Measurements from ENCODE around the gene QKI. TPM values are rescaled to one million over a fixed set of nuclear protein-coding genes. Genes with fewer than 3 reads are reported as not detected.

Gene QKI
- polyA plus RNA-seq, 2 donors: 5.6 to 15.1 TPM

GRCh38 chr6:163487606-163488005 is 73.1 kb downstream of the QKI start:
- Histone ChIP-seq H3K4me1 (ENCODE audit: control insufficient read depth in 2 of 2, insufficient read depth in 2 of 2, low read length in 1 of 2) (no peaks in the 10 kb centered on the region), H3K9me3 (ENCODE audit: control insufficient read depth in 2 of 2, insufficient read depth in 1 of 2, low read depth in 1 of 2, low read length in 1 of 2) (no peaks in the 10 kb centered on the region), H3K27me3 (ENCODE audit: control insufficient read depth in 1 of 2, insufficient read depth in 2 of 2, low read length in 2 of 2) (no peaks in the 10 kb centered on the region), H3K27ac (ENCODE audit: low read depth in 2 of 2, low read length in 1 of 2) (no peak overlapping the region), H3K36me3 (ENCODE audit: control insufficient read depth in 2 of 2, insufficient read depth in 2 of 2, low read length in 1 of 2) (no peaks in the 10 kb centered on the region), H3K4me3 (ENCODE audit: low read depth in 1 of 2, low read length in 2 of 2) (no peak overlapping the region)
- WGBS, 2 donors: 91 to 95% methylated on average over 1 of the region's 1 CpG

- 93 to 100% methylated on average over 1 of the region's 1 CpG for WGBS, 2 donors
- Histone ChIP-seq H3K4me3 (ENCODE audit: low read depth in 1 of 2, low read length in 2 of 2) (no peak overlapping the region), H3K9me3 (ENCODE audit: control insufficient read depth in 2 of 2, insufficient read depth in 1 of 2, low read depth in 1 of 2, low read length in 1 of 2) (no peaks in the 10 kb centered on the region), H3K4me1 (ENCODE audit: control insufficient read depth in 2 of 2, insufficient read depth in 2 of 2, low read length in 1 of 2) (no peaks in the 10 kb centered on the region), H3K27ac (ENCODE audit: low read depth in 2 of 2, low read length in 1 of 2) (no peak overlapping the region), H3K36me3 (ENCODE audit: control insufficient read depth in 2 of 2, insufficient read depth in 2 of 2, low read length in 1 of 2) (no peaks in the 10 kb centered on the region), H3K27me3 (ENCODE audit: control insufficient read depth in 1 of 2, insufficient read depth in 2 of 2, low read length in 2 of 2) (no peaks in the 10 kb centered on the region)
Measured at GRCh38 chr6:163489584-163489983, 75.1 kb downstream of the QKI start.

GRCh38 chr6:163490826-163491577 is 76.5 kb downstream of the QKI start:
- H3K4me1 ChIP-seq (ENCODE audit: control insufficient read depth in 2 of 2, insufficient read depth in 2 of 2, low read length in 1 of 2): no peaks in the 10 kb centered on the region
- no peak overlapping the region for H3K4me3 ChIP-seq (ENCODE audit: low read depth in 1 of 2, low read length in 2 of 2)
- WGBS, 2 donors: 37 to 39% methylated on average over 4 of the region's 4 CpGs
- no peak overlapping the region for H3K27ac ChIP-seq (ENCODE audit: low read depth in 2 of 2, low read length in 1 of 2)
- H3K9me3 ChIP-seq (ENCODE audit: control insufficient read depth in 2 of 2, insufficient read depth in 1 of 2, low read depth in 1 of 2, low read length in 1 of 2): no peaks in the 10 kb centered on the region
- H3K27me3 ChIP-seq (ENCODE audit: control insufficient read depth in 1 of 2, insufficient read depth in 2 of 2, low read length in 2 of 2): no peaks in the 10 kb centered on the region
- H3K36me3 ChIP-seq (ENCODE audit: control insufficient read depth in 2 of 2, insufficient read depth in 2 of 2, low read length in 1 of 2): no peaks in the 10 kb centered on the region

- Histone ChIP-seq H3K27ac (ENCODE audit: low read depth in 2 of 2, low read length in 1 of 2) (no peak overlapping the region), H3K4me1 (ENCODE audit: control insufficient read depth in 2 of 2, insufficient read depth in 2 of 2, low read length in 1 of 2) (no peaks in the 10 kb centered on the region)
Measured at GRCh38 chr6:163491737-163492300, 77.3 kb downstream of the QKI start.

GRCh38 chr6:163494279-163494727 is 79.8 kb downstream of the QKI start:
- H3K36me3 ChIP-seq (ENCODE audit: control insufficient read depth in 2 of 2, insufficient read depth in 2 of 2, low read length in 1 of 2): no peaks in the 10 kb centered on the region
- H3K27me3 ChIP-seq (ENCODE audit: control insufficient read depth in 1 of 2, insufficient read depth in 2 of 2, low read length in 2 of 2): no peaks in the 10 kb centered on the region
- WGBS, 2 donors: 87 to 89% methylated on average over 6 of the region's 6 CpGs
- H3K27ac ChIP-seq (ENCODE audit: low read depth in 2 of 2, low read length in 1 of 2): no peak overlapping the region
- no peaks in the 10 kb centered on the region for H3K9me3 ChIP-seq (ENCODE audit: control insufficient read depth in 2 of 2, insufficient read depth in 1 of 2, low read depth in 1 of 2, low read length in 1 of 2)
- no peaks in the 10 kb centered on the region for H3K4me1 ChIP-seq (ENCODE audit: control insufficient read depth in 2 of 2, insufficient read depth in 2 of 2, low read length in 1 of 2)
- no peak overlapping the region for H3K4me3 ChIP-seq (ENCODE audit: low read depth in 1 of 2, low read length in 2 of 2)

More at GRCh38 chr6:163491737-163492300, 77.3 kb downstream of the QKI start:
- Histone ChIP-seq H3K27me3 (ENCODE audit: control insufficient read depth in 1 of 2, insufficient read depth in 2 of 2, low read length in 2 of 2) (no peaks in the 10 kb centered on the region), H3K36me3 (ENCODE audit: control insufficient read depth in 2 of 2, insufficient read depth in 2 of 2, low read length in 1 of 2) (no peaks in the 10 kb centered on the region), H3K9me3 (ENCODE audit: control insufficient read depth in 2 of 2, insufficient read depth in 1 of 2, low read depth in 1 of 2, low read length in 1 of 2) (no peaks in the 10 kb centered on the region), H3K4me3 (ENCODE audit: low read depth in 1 of 2, low read length in 2 of 2) (no peak overlapping the region)
- WGBS, 2 donors: 80 to 81% methylated on average over 4 of the region's 4 CpGs

GRCh38 chr6:163496205-163496604 is 81.7 kb downstream of the QKI start:
- H3K36me3 ChIP-seq (ENCODE audit: control insufficient read depth in 2 of 2, insufficient read depth in 2 of 2, low read length in 1 of 2): no peaks in the 10 kb centered on the region
- no peaks in the 10 kb centered on the region for H3K4me1 ChIP-seq (ENCODE audit: control insufficient read depth in 2 of 2, insufficient read depth in 2 of 2, low read length in 1 of 2)
- H3K27me3 ChIP-seq (ENCODE audit: control insufficient read depth in 1 of 2, insufficient read depth in 2 of 2, low read length in 2 of 2): no peaks in the 10 kb centered on the region
- H3K4me3 ChIP-seq (ENCODE audit: low read depth in 1 of 2, low read length in 2 of 2): no peak overlapping the region
- no peaks in the 10 kb centered on the region for H3K9me3 ChIP-seq (ENCODE audit: control insufficient read depth in 2 of 2, insufficient read depth in 1 of 2, low read depth in 1 of 2, low read length in 1 of 2)
- H3K27ac ChIP-seq (ENCODE audit: low read depth in 2 of 2, low read length in 1 of 2): no peak overlapping the region
- WGBS, 2 donors: 96 to 100% methylated on average over 1 of the region's 1 CpG

GRCh38 chr6:163500105-163500504 is 85.6 kb downstream of the QKI start:
- 70 to 73% methylated on average over 2 of the region's 2 CpGs for WGBS, 2 donors
- Histone ChIP-seq H3K27ac (ENCODE audit: low read depth in 2 of 2, low read length in 1 of 2) (no peak overlapping the region), H3K36me3 (ENCODE audit: control insufficient read depth in 2 of 2, insufficient read depth in 2 of 2, low read length in 1 of 2) (no peaks in the 10 kb centered on the region), H3K9me3 (ENCODE audit: control insufficient read depth in 2 of 2, insufficient read depth in 1 of 2, low read depth in 1 of 2, low read length in 1 of 2) (no peaks in the 10 kb centered on the region), H3K4me1 (ENCODE audit: control insufficient read depth in 2 of 2, insufficient read depth in 2 of 2, low read length in 1 of 2) (no peaks in the 10 kb centered on the region), H3K4me3 (ENCODE audit: low read depth in 1 of 2, low read length in 2 of 2) (no peak overlapping the region), H3K27me3 (ENCODE audit: control insufficient read depth in 1 of 2, insufficient read depth in 2 of 2, low read length in 2 of 2) (no peaks in the 10 kb centered on the region)

- no peak overlapping the region for H3K4me3 ChIP-seq (ENCODE audit: low read depth in 1 of 2, low read length in 2 of 2)
Measured at GRCh38 chr6:163501026-163501425, 86.5 kb downstream of the QKI start.

GRCh38 chr6:163501439-163501838 is 86.9 kb downstream of the QKI start:
- H3K36me3 ChIP-seq (ENCODE audit: control insufficient read depth in 2 of 2, insufficient read depth in 2 of 2, low read length in 1 of 2): no peaks in the 10 kb centered on the region
- no peaks in the 10 kb centered on the region for H3K4me1 ChIP-seq (ENCODE audit: control insufficient read depth in 2 of 2, insufficient read depth in 2 of 2, low read length in 1 of 2)
- H3K27me3 ChIP-seq (ENCODE audit: control insufficient read depth in 1 of 2, insufficient read depth in 2 of 2, low read length in 2 of 2): no peaks in the 10 kb centered on the region
- 75 to 77% methylated on average over 3 of the region's 3 CpGs for WGBS, 2 donors
- H3K4me3 ChIP-seq (ENCODE audit: low read depth in 1 of 2, low read length in 2 of 2): no peak overlapping the region
- H3K9me3 ChIP-seq (ENCODE audit: control insufficient read depth in 2 of 2, insufficient read depth in 1 of 2, low read depth in 1 of 2, low read length in 1 of 2): no peaks in the 10 kb centered on the region
- H3K27ac ChIP-seq (ENCODE audit: low read depth in 2 of 2, low read length in 1 of 2): no peak overlapping the region

More at GRCh38 chr6:163501026-163501425, 86.5 kb downstream of the QKI start:
- H3K4me1 ChIP-seq (ENCODE audit: control insufficient read depth in 2 of 2, insufficient read depth in 2 of 2, low read length in 1 of 2): no peaks in the 10 kb centered on the region
- H3K27ac ChIP-seq (ENCODE audit: low read depth in 2 of 2, low read length in 1 of 2): no peak overlapping the region
- 55 to 75% methylated on average over 2 of the region's 2 CpGs for WGBS, 2 donors
- no peaks in the 10 kb centered on the region for H3K9me3 ChIP-seq (ENCODE audit: control insufficient read depth in 2 of 2, insufficient read depth in 1 of 2, low read depth in 1 of 2, low read length in 1 of 2)
- H3K36me3 ChIP-seq (ENCODE audit: control insufficient read depth in 2 of 2, insufficient read depth in 2 of 2, low read length in 1 of 2): no peaks in the 10 kb centered on the region
- H3K27me3 ChIP-seq (ENCODE audit: control insufficient read depth in 1 of 2, insufficient read depth in 2 of 2, low read length in 2 of 2): no peaks in the 10 kb centered on the region

Data from esophagus (tissue), 2 donors.